T-helper 2 cell treated with Interferon-gamma antibody and Interleukin-4, amounts not matched to agents 5 μg/mL and 100 μg/mL, for 36 hours (primary cell): Measurements from ENCODE around the gene OR1L8.
A peak's percentile ranks its signal among the peaks of the same experiment; 100 is the strongest.
"Not testable (repeated sequence)": the region's sequence is repeated elsewhere in the genome, so short reads cannot be mapped to it uniquely, and the experiment has no call there.

Experiments
- DNase-seq: peaks from one replicate; pipeline ENCODE4 v3.0.0; 2021; ENCODE audit warnings: low spot score
- H3K27ac Mint-ChIP-seq: one replicate; pipeline ENCODE4 v1.8.0; 2021; ENCODE audit warnings: mild to moderate bottlenecking, mixed read lengths
- H3K27me3 Mint-ChIP-seq: one replicate; pipeline ENCODE4 v1.8.0; 2021; ENCODE audit warnings: low read depth, mixed read lengths
- H3K36me3 Mint-ChIP-seq: one replicate; pipeline ENCODE4 v1.8.0; 2021; ENCODE audit warnings: low read depth, mixed read lengths
- H3K4me1 Mint-ChIP-seq: one replicate; pipeline ENCODE4 v1.8.0; 2021; ENCODE audit warnings: low read depth, mixed read lengths
- H3K4me3 Mint-ChIP-seq: one replicate; pipeline ENCODE4 v1.8.0; 2022; ENCODE audit warnings: mild to moderate bottlenecking, moderate library complexity, mixed read lengths
- H3K9me3 Mint-ChIP-seq: one replicate; pipeline ENCODE4 v1.8.0; 2021; ENCODE audit warnings: mixed read lengths

OR1L8 gene

GRCh38 chr9:122546196-122546595, 37.0 kb downstream of the OR1L8 start:
- H3K36me3 Mint-ChIP-seq, result no peaks in the 10 kb centered on the region
- H3K4me3 Mint-ChIP-seq, result no peak overlapping the region
- H3K4me1 Mint-ChIP-seq, result no peaks in the 10 kb centered on the region
- H3K9me3 Mint-ChIP-seq, result no peaks in the 10 kb centered on the region
- H3K27me3 Mint-ChIP-seq, result peaks cover 6% of the 10 kb centered on the region
- DNase-seq, result no peak
- no peak overlapping the region for H3K27ac Mint-ChIP-seq

- no peak overlapping the region for H3K27ac Mint-ChIP-seq
- H3K9me3 Mint-ChIP-seq, result no peaks in the 10 kb centered on the region
- H3K4me1 Mint-ChIP-seq, result no peaks in the 10 kb centered on the region
- H3K36me3 Mint-ChIP-seq, result no peaks in the 10 kb centered on the region
- DNase-seq, result no peak
- no peak overlapping the region for H3K4me3 Mint-ChIP-seq
- no peaks in the 10 kb centered on the region for H3K27me3 Mint-ChIP-seq
Observed at GRCh38 chr9:122538757-122539156, 44.4 kb downstream of the OR1L8 start.

- not testable (repeated sequence) for DNase-seq, H3K9me3 Mint-ChIP-seq, H3K4me1 Mint-ChIP-seq, H3K27me3 Mint-ChIP-seq, H3K27ac Mint-ChIP-seq, H3K36me3 Mint-ChIP-seq, H3K4me3 Mint-ChIP-seq
Observed at GRCh38 chr9:122537066-122537465, 46.1 kb downstream of the OR1L8 start.

- H3K4me1 Mint-ChIP-seq, result no peaks in the 10 kb centered on the region
- no peak for DNase-seq
- H3K4me3 Mint-ChIP-seq, result no peak overlapping the region
- no peaks in the 10 kb centered on the region for H3K36me3 Mint-ChIP-seq
- no peak overlapping the region for H3K27ac Mint-ChIP-seq
- H3K27me3 Mint-ChIP-seq, result no peaks in the 10 kb centered on the region
- H3K9me3 Mint-ChIP-seq, result no peaks in the 10 kb centered on the region
Observed at GRCh38 chr9:122536134-122536533, 47.0 kb downstream of the OR1L8 start.

GRCh38 chr9:122531157-122531556, 52.0 kb downstream of the OR1L8 start:
- H3K27ac Mint-ChIP-seq, H3K36me3 Mint-ChIP-seq: not testable (repeated sequence)

GRCh38 chr9:122527193-122527592, 56.0 kb downstream of the OR1L8 start, which contains the start of gene OR1N1:
Gene OR1N1, minus strand, starts transcription at chr9:122527293. Its CDS starts 0 bp downstream, at chr9:122527293.
- H3K9me3 Mint-ChIP-seq, result no peaks in the 10 kb centered on the region
- H3K4me3 Mint-ChIP-seq, result no peak within 1 kb of the TSS
- H3K4me1 Mint-ChIP-seq, result no peaks in the 10 kb centered on the region
- H3K27ac Mint-ChIP-seq, result no peak within 1 kb of the TSS
- DNase-seq, result no peak
- H3K36me3 Mint-ChIP-seq, result no peaks in the 10 kb centered on the region
- H3K27me3 Mint-ChIP-seq, result no peaks in the 10 kb centered on the region

More at GRCh38 chr9:122531157-122531556, 52.0 kb downstream of the OR1L8 start:
- DNase-seq, H3K4me1 Mint-ChIP-seq, H3K27me3 Mint-ChIP-seq, H3K4me3 Mint-ChIP-seq, H3K9me3 Mint-ChIP-seq: not testable (repeated sequence)

- H3K27ac Mint-ChIP-seq, result no peak overlapping the region
- no peaks in the 10 kb centered on the region for H3K9me3 Mint-ChIP-seq
- H3K4me1 Mint-ChIP-seq, result no peaks in the 10 kb centered on the region
- DNase-seq, result peak; percentile 5
- no peaks in the 10 kb centered on the region for H3K27me3 Mint-ChIP-seq
- no peaks in the 10 kb centered on the region for H3K36me3 Mint-ChIP-seq
- no peak overlapping the region for H3K4me3 Mint-ChIP-seq
Observed at GRCh38 chr9:122526602-122527001, 56.6 kb downstream of the OR1L8 start.

- H3K27ac Mint-ChIP-seq, result no peak overlapping the region
- H3K4me3 Mint-ChIP-seq, result no peak overlapping the region
- DNase-seq, result no peak
- H3K27me3 Mint-ChIP-seq, result no peaks in the 10 kb centered on the region
- H3K36me3 Mint-ChIP-seq, result no peaks in the 10 kb centered on the region
- H3K9me3 Mint-ChIP-seq, result no peaks in the 10 kb centered on the region
- no peaks in the 10 kb centered on the region for H3K4me1 Mint-ChIP-seq
Observed at GRCh38 chr9:122519376-122519775, 63.8 kb downstream of the OR1L8 start.

- H3K36me3 Mint-ChIP-seq, result no peaks in the 10 kb centered on the region
- peaks cover 3% of the 10 kb centered on the region for H3K27me3 Mint-ChIP-seq
- no peak within 1 kb of the TSS for H3K27ac Mint-ChIP-seq
- DNase-seq, result no peak
- no peaks in the 10 kb centered on the region for H3K4me1 Mint-ChIP-seq
- no peak within 1 kb of the TSS for H3K4me3 Mint-ChIP-seq
- H3K9me3 Mint-ChIP-seq, result no peaks in the 10 kb centered on the region
Observed at GRCh38 chr9:122518841-122519240, 64.3 kb downstream of the OR1L8 start, which contains the start of gene OR1J4. Gene OR1J4, plus strand, starts transcription at chr9:122519141. Its CDS starts 0 bp downstream, at chr9:122519141.

- H3K36me3 Mint-ChIP-seq, result no peaks in the 10 kb centered on the region
- no peak overlapping the region for H3K27ac Mint-ChIP-seq
- H3K27me3 Mint-ChIP-seq, result peaks cover 3% of the 10 kb centered on the region
- no peaks in the 10 kb centered on the region for H3K4me1 Mint-ChIP-seq
- no peak for DNase-seq
- H3K4me3 Mint-ChIP-seq, result no peak overlapping the region
- no peaks in the 10 kb centered on the region for H3K9me3 Mint-ChIP-seq
Observed at GRCh38 chr9:122518226-122518625, 65.0 kb downstream of the OR1L8 start.
